ENCODE measurements around the gene PHF19.

DNA sequence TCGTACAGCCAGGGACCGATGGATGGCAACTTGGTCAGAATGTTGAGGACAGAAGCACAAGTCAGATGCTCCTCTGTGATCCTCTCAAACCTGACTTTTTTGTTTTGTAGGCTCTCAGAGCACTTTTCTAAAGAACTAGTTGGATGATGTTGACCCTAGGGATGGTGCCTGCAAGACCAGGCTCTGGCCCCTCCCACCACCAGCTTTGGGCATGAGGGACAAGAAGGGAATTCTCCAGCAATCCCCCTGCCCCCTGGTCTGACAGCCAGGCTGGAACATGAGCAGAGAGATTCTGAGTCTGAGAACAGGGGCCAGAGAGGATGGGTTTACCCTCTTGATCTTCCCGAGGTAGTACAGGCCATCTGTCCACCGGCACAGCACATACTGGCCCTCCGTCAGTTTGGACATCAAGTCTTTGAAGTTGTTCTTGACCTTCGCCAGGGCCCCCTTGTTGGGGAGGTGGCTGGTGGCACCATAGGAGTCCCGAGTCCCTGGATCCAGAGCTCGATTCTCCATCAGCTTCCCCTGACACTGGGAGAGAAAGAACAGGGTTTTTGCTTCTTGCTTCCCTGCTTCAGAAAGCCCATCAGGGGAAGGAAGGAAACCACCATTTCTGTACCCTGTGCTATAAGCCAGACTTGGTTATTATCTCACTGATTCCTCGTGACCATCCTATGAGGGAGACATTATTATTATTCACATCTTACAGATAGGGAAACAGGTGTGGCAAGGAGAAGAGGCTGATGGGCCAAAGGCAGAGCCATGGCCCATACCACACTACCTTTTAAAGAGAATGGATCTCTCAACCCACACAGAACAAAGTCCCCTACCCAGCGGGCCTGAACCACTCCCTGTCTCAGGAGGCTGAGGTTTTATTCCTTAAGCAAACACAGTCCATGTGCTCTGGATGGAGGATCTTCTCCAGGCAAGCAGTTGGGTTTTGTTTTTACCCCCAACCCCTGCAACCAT, 2.5 kb downstream of the PHF19 start:
- TF ChIP-seq, protein P1, sequence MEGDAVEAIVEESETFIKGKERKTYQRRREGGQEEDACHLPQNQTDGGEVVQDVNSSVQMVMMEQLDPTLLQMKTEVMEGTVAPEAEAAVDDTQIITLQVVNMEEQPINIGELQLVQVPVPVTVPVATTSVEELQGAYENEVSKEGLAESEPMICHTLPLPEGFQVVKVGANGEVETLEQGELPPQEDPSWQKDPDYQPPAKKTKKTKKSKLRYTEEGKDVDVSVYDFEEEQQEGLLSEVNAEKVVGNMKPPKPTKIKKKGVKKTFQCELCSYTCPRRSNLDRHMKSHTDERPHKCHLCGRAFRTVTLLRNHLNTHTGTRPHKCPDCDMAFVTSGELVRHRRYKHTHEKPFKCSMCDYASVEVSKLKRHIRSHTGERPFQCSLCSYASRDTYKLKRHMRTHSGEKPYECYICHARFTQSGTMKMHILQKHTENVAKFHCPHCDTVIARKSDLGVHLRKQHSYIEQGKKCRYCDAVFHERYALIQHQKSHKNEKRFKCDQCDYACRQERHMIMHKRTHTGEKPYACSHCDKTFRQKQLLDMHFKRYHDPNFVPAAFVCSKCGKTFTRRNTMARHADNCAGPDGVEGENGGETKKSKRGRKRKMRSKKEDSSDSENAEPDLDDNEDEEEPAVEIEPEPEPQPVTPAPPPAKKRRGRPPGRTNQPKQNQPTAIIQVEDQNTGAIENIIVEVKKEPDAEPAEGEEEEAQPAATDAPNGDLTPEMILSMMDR (IDR thresholded peaks at IDR 0.05) = no peak
- TF ChIP-seq POLR2A (IDR thresholded peaks at IDR 0.05) = no peak

Data from Peyer's patch (tissue), 4 donors.